Measurements from ENCODE around the gene OR2H1.

OR2H1 gene

DNA sequence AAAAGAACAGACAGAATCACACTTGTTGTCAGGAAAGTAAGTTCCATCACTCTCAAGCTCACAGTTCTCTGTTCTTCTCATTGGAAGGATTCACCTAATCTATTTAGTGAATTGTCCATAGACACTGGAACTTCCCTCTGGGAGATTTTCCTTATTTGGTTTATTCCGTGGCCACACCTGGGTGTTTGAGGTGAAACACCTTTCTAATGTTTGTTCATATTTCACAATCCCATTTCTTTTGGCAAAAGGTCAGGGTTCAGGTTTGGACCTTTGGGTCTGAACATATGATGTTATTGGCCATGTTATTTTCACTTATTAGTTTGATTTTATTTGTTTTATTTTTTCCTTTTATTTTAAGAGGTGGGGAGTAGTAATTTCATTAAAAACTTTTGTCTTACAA, 26.8 kb downstream of the OR2H1 start:
- DNase-seq (ENCODE audit: low read depth): no peak

DNA sequence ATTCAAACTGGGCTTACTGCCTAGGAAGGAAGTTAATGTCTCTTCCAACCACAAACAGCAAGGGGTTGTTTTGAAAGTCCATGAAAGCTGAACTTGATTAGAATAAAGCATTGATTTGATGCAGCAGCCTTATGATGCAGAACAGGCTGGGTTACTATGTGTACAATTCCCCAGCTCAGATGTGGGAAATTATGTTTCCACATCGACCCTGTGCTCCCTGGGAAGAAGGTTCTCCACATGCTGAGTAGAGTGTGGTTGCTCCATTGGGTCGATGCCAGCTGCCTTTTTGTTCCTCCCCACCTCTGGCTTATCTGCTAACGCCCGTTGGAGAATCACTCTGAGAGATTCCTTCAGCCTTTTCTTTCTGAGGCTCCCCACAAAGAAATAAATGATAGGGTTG, 29.6 kb downstream of the OR2H1 start:
- no peak for DNase-seq (ENCODE audit: low read depth)

DNA sequence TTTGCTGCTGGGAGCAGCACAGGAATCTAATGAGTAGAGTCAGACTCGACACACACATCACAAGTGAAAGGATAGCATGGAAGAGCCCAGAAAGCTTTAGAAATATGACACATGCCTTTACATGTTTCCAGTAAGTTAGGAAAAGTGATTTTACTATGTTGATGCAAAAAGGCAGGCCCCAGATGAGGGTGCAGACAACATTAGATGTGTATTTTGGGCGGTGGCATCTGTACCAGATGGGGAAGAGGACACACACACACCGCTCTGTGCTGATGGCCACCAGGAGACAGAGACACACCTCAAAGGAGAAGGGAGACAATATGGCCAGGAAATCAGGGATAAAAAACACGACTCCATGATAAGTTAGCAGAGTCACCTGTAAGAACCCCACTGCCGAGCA, 30.2 kb downstream of the OR2H1 start:
- DNase-seq (ENCODE audit: low read depth): no peak

DNA sequence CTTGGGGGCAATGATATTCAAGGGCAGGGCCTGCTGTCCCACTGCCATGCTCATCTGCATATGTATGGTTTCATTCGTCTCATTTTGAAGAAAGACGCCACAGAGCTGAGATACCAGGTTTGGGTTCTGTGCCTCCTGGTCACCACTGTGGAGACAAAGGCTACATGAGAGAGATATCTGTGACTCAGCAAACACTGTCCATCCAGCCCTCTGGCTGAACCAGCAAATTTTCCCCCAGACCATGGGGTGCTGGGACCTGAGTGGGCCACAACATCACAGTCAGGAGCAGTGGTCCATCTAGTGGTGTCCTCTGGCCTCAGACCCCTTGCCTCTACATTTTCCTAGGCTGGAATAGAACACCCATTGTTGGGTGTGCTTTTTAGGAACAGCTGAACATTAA, 30.7 kb downstream of the OR2H1 start, which contains the start of gene MAS1L:
Gene MAS1L (minus strand): TSS at position 297 of the 400 bp plus-strand sequence. CDS start 54 bp downstream, at position 243.
- DNase-seq (ENCODE audit: low read depth): no peak

DNA sequence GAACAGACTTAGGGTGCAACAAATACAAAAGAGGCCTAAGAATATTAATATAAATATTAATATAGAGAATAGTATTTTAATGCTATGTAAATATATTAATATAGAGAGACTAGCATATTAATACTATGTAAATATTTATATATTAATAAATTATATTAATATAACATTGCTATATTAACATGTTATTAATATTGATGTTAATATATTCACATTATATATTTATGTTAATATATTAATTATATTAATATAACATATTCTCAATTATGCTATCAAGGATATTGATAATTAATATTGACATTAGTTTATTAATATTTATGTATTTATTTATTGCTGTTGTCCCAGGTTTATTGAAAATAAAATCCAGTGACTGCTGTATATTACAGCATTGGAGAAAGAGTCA, 31.9 kb downstream of the OR2H1 start:
- DNase-seq (ENCODE audit: low read depth): no peak

DNA sequence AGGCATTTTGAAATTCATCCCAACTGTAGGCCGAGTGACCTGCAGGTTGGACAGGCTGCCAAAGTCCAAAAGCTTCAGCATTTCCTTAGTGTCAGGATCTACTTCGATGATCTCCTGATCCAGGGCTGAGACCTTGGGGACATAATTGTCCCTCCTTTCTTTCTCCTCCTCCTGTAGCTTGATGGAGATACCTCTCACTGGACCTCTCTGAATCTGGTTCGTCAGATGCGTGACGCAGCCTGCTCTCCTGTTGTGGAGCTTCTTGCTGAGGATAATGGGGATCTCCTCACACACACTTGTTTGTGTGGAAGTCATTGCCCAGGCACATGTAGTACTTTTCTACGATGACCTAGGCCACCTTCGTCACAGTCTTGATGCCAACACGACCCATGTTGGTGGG, 32.3 kb downstream of the OR2H1 start:
- no peak for DNase-seq (ENCODE audit: low read depth)

DNA sequence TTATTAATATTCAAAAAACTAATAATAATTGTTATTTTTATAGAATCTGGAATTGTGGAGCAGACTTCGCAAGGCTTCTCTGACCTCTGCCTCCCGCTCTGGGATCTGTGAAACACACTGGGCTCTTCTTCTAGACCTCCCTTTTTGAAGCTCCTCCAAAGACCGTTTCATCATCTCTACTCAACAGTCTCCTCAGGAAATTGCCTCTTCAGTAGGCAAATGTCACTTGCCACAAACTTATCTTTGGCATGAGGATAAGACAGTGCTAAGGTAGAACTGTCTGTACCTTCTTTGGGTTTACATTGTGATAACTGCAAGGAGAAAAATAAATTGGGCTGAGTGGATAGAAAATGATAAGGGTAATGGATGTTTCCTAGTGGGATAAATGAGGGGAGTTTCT, 33.1 kb downstream of the OR2H1 start:
- no peak for DNase-seq (ENCODE audit: low read depth)

DNA sequence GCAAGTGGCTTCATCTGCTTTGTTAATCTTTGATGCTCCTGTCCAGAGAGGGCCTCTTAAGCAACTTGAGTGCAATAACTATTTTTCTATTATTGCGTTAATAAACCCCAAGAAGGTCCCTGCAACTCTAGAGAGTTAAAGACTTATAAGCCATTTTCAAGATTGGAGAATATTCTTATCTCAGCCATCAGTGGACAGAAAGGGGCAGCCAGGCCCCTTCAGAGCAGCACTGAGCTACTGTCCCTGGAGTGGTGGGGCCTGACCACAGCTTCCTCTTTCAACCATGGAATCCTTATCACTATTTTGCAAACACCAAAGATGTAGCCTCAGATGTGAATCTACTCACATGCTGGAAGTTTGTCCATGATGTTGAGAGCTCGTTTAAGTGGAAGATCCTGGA, 33.6 kb downstream of the OR2H1 start:
- no peak for DNase-seq (ENCODE audit: low read depth)

DNA sequence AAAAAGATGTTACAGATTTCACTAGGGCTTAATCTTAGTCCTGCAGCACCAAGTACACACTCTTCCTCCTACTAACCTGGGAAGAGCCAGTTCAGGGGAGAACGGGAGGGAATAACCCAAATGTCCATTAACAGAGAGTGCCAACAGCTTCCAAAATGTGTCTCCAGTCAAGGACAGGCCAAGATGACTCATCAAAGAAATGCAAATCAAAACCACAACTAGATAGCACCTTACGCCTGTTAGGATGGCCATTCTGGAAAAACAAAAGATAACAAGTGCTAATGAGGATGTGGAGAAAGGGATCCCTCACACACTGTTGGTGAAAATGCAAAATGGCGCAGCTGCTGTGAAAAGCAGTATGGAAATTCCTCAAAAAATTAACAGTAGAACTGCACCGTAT, 34.6 kb downstream of the OR2H1 start:
- DNase-seq (ENCODE audit: low read depth): no peak

DNA sequence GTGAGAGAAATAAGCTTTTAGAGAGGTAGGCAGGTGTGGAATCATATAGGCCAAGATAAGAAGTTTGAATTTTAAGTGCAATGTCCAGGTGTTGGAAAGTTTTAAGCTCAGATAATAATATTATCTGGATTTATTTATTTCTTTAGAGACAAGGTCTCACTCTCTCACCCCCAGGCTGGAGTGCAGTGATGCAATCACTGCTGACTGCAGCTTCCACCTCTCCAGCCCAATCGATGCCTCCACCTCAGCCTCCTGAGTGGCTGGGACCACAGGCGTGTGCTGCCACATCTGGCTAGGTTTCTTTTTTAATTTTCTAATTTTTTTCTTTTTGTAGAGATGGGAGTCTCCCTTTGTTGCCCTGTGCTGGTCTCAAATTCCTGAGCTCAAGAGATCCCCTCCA, 36.3 kb downstream of the OR2H1 start:
- no peak for DNase-seq (ENCODE audit: low read depth)

DNA sequence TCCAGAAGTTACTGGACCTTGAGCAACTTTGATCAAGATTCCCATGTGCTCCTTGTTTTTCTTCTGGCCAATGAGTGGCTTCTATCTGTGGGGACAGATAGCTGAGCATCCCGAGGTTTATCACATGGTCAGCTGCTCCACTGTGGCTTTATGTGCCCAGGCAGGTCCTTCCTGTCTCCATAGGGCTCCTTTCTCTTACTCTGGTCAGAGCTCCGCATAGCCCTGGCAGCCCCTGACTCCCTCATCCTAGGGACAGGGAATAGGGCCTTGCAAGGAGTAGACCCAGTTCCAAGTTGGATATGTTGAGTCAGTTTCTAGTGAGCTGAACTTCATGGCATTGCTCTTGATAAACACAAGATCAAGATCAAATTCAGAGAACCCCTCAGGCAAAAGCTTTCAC, 37.2 kb downstream of the OR2H1 start:
- no peak for DNase-seq (ENCODE audit: low read depth)

DNA sequence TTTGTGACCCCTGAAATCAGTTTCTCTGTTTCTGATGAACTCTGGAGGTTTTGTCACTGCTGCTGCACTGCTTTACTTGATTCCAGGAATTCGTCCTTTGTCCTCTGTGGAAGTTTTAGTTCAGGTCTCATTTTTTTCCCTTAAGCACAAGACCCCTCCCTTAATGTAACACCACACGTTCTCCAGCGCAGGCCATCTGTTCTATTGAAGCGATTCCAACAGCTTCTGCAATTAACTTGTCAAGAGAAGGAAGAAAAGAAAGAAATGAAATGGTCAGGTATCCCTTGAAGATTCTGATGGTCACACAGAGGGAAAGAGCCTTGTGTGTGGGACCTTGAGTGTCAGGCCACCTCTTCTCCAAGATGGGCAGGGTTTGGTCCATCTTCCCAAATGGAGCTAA, 38.6 kb downstream of the OR2H1 start:
- no peak for DNase-seq (ENCODE audit: low read depth)

DNA sequence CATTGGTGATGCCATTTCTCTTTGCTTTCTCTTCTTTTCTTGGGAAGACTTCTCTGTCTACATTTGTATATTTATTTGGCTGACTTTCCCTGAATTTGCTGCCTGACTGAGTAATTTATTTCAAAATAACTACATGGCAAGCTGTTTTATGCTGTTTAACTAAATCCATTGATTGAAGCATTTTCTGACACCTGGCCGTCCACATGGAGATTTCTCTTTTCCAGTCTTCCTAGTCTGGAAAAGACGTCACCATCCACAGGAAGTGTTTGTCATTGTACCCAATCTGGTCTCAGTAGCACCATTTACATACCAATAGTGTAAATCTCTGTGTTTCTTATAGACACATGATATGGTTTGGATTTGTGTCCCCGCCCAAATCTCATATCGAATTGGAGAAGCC, 40.0 kb downstream of the OR2H1 start:
- no peak for DNase-seq (ENCODE audit: low read depth)

DNA sequence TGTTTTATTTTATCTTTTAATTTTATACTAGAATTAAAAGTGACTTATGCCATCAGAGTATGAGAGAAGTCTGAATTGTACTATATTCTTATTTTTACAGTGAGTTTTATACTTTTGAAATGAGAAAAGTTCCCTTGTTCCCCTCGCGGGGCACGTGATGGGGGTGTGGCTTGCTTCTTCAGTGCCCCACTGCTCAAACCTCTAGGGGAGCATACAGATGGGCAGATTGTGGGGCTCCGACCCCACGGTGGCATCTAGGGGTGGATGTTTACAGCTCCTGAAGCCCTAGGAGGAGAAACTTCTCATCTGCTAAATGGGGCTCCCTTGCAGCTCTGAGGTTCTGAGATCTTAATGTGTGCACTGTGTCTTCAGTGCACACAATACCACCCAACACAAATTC, 42.7 kb downstream of the OR2H1 start:
- DNase-seq (ENCODE audit: low read depth): no peak

DNA sequence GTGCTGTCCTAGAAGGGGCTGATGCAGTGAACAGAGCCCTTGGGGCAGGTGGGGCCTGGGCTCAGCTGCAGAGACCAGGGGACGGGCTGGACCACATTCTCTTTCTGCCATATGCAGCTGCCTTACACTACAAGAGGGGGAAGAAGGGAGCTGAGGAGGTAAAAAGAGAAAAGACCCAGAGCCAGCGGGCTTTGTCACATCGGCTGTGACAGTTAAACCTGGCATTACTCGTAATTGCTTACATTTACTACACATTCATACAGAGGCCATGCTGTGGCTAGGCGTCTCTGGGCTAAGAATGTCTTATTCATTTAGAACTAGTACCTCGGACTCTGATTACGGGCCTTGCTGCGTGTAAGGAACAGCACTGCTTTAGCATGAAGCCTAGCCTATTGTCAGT, 43.6 kb downstream of the OR2H1 start:
- no peak for DNase-seq (ENCODE audit: low read depth)

DNA sequence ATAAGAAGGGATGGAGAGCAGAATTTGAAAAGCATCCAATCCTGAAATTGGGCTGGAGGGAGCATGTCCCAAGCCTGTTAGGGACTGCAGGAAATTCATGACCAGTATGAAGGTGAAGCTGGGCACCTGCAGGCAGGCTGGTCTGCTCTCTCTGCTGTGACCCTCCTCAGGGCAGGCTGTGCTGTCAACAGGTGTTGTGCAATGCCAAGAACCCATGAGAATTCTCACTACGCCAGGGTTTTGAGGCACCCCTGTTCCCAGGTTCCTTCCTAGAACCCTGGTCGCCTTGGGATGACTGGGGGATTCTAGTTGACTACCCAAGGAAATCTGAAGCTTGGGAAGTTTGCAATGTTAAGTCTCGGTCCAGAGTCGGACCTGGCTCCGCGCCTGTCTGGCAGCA, 44.2 kb downstream of the OR2H1 start:
- DNase-seq (ENCODE audit: low read depth): no peak

DNA sequence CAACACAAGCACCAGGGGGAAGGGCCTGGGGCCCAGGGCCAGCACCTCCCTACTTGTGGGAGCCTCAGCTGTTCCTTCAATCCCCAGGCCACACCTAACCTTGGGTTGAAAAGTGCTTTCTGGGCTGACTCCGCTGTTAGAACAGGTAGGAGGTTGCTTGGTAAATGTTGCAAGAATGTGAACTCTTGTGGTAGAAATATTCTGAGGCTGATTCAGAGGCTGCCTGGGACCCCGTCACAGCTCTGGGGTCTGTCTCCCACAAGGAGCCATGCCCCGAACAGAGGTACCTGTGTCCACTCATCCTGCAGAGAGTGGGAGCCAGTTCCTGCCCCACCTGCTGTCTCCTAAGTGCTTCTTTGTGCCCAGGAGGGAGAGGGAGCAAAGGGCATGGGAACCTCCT, 45.2 kb downstream of the OR2H1 start:
- no peak for DNase-seq (ENCODE audit: low read depth)

DNA sequence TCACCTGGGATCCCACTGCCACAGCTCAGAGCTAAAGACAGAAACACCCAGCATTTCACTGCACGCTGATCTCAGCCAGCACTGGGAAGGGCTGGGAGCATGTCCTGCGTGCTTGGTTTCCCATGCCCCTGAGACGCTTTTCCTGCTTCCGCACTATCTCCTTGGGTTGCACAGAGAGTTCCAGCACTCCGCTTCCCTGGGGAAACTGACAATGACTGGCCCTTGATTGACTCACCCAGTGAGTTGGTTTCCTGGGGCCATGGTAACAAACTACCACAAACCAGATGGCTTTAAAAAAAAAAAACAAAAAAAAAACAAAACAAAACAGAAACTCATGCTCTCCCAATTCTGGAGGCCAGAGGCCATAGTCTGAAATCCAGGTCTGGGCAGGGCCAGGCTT, 45.6 kb downstream of the OR2H1 start:
- no peak for DNase-seq (ENCODE audit: low read depth)

DNA sequence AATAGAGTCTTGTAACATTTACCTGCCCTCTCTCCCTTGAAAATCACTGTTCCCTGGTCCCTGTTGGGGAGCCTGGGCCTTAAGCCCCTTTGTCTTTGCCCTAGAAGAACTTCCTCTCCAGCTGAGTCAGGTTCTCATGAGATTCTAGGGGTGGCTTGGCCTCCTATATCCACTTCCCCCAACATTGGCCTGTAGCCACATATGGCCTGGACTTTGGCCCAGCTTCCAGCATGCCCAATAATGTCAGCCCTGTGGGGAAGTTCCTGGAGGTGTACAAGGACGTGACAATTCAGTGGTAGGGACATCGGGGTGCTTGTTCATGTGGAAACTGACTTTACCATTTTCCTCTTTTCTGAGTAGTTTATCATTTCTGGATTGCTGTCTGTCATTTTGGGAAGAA, 48.0 kb downstream of the OR2H1 start:
- no peak for DNase-seq (ENCODE audit: low read depth)

DNA sequence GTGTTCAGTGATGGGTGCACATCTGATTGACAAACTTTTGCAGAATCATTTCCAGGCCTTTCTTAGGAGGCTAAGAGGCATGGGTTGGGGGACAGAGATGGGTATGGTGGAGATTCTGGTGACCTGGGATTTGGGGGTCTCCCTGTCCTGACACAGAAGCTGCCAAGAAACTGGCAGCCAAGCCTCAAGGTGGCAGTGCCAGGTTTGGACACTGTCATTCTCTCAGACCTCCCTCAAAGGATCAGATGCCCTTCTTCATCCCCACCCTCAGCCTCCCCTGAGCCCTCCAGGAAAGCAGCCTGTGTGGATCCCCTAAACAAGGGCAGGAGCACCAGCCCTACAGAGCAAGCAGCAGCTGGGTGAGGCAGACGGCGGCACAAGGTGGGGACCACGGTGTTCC, 48.9 kb downstream of the OR2H1 start:
- DNase-seq (ENCODE audit: low read depth): no peak

DNA sequence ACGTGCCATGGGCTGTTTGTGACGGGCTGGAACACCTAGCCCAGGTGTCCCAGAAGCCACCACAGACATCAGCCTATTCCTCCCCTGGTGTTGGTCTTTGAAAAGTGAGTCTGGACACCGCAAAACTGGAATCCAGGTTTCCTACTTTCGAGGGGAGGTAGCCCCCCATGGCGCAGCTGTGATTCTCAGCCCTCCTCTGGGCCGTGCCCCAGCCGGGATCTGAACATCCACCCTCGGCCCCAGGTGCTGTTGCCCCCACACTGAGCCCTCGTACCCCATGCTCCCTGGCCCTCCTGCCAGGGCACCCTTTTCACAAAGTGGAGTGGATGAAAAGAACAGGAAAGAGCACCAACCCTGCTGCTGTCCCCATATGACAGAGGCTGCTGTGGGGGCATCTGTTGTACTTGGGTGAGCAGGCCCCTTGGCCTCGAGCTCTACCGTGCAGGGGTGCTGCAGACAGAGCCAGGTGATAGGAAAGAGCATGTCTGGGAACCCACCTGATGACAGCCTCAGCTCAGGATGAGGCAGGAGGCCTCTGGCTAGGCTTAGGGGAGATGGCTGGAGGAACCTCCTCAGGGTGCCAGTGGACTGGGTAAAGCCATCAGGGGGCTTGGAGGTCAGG, 49.6 kb downstream of the OR2H1 start:
- no peak for DNase-seq (ENCODE audit: low read depth)

DNA sequence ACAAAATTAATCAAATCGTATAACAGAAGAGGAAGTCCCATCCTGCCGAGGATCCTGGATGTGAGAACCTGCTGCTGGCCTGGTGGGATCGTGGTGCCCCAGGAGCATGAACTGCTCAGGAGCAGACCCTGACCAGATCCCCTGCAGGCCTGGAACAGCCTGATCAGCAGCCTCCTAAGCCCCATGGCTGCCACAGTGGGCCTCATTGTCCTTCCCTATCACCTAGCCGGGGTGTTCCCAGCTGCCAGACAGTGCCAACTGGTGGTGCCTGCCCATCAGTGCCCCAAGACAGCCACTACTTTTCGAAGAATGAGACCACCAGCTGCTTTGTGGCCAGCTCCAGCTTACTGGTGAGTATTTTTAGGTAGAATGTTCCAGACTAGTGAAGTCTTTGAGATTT, 50.4 kb downstream of the OR2H1 start:
- DNase-seq (ENCODE audit: low read depth): no peak

DNA sequence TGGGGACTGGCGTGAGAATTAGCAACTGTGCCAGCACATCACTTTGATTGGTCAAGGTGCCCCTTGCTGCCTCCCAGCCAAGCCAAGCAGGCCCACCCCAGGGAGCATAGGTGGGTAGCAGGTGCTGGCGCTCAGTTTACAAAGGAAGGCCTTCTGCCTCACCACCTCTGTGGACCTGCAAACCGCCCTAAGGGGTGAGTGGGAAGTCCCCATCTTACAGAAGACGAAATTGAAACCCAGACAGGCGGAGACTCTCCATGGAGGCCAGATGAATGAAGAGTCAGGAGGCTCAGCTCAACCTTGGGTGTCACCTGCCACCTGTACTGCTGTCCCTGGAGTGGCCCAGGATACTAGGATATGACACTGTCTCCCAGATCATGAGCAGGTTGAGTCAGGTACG, 52.3 kb downstream of the OR2H1 start:
- DNase-seq (ENCODE audit: low read depth): no peak

DNA sequence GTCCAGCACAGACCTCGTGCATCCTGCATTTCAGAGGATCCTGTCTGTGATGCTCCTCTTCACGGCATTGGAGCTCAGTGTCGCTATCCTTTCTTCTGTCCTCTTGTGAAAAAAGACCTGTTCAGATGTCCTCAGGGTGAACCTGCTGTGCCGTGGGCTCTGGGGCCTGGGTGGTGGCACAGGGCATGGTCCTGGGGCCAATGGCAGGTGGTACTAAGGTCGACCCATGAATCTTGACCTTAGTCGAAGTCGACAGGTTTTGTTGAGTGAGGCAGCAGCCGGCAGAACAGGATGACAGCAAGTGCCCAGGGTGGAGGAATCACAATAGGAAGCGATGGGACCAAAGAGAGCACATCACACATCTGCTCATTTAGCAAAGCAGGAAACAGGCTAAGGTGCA, 52.8 kb downstream of the OR2H1 start:
- DNase-seq (ENCODE audit: low read depth): no peak

DNA sequence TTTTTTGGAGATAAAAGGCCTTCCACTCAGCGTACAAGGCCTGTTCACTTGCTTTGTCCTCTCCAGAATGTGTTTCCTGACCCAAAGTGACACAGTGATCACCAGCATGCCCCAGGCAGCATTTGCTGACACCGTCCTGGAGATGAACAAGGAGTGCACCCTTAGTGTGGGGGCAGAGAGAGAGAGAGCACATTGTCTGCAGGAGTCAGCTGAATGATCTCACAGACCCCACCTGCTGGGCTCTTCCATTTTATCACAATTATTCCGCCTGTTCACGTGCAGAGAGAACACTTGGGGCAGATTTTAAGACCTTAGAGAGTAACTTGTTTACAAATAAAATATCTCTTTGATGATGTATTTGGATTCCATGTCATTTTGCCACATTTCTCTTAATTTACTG, 53.2 kb downstream of the OR2H1 start:
- no peak for DNase-seq (ENCODE audit: low read depth)
